HG03432 (cell line): Measurements from ENCODE around the gene STON2.
"Not testable (repeated sequence)": the region's sequence is repeated elsewhere in the genome, so short reads cannot be mapped to it uniquely, and the experiment has no call there.

Source experiments
- ATAC-seq: cut with Tn5 transposase; IDR thresholded peaks from one replicate; pipeline ENCODE4 v1.9.1; 2021; ENCODE audit warnings: mild to moderate bottlenecking, moderate library complexity; ENCODE audit not compliant: unreplicated experiment

The STON2 gene

GRCh38 chr14:81231540-81231939 lies 168.6 kb downstream of the STON2 start:
- ATAC-seq: no peak

DNA sequence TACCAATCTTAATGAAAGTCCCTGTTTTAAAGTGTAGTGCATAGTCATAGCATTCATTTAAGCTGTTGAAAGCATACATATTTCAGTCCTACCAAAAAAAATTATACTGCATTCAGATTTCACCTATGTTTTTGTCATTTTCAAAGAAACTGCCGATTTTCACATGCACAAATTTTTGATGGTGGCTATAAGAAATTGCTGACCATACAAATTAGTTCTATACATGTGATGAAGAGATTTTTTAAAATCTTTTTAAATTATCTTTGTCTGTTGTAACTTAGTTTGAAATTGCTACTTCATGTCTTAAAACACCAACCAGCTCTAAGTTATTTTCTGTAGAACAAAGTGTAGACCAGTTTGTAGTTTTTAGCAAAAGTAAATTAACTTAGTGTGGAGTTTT lies 175.9 kb downstream of the STON2 start:
- ATAC-seq: no peak

GRCh38 chr14:81223788-81224187 lies 176.3 kb downstream of the STON2 start:
- not testable (repeated sequence) for ATAC-seq

DNA sequence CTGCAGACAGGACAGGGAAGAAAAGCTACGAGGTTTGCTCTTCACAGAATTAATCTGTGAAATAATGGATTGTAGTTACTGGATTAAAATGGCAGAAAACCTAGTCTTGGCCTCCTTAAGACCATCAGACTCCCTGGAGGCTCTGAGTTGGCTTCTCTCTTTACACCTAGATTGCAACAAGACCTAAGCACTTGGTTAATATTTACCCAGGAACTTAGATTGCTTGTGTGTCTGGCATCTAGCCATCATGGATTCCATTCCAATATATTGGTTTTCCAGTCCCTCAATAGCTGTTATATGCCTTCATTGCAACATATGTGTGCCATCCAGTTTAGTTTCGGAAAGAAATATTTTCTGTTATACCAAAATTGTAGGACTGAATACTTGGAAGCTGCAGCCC lies 177.4 kb downstream of the STON2 start:
- ATAC-seq: no peak

DNA sequence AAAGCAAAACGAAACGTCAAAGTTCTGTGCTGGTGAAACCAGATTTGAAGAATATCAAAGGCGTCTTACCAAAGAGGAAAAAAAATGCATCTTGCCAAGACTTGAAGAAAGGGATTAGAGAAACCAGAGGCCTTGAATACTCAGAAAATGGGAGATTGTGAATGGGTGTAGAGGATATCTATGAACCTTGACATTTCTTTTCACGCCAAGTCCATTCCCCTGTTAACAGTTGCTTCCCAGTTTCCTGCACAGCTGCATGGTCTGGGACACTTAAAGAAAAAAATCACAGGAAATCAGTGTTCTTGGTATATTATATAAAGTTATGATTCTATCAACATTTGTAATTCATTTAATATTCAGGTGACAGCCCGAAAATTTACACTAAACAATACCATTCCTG lies 178.0 kb downstream of the STON2 start:
- ATAC-seq: no peak

DNA sequence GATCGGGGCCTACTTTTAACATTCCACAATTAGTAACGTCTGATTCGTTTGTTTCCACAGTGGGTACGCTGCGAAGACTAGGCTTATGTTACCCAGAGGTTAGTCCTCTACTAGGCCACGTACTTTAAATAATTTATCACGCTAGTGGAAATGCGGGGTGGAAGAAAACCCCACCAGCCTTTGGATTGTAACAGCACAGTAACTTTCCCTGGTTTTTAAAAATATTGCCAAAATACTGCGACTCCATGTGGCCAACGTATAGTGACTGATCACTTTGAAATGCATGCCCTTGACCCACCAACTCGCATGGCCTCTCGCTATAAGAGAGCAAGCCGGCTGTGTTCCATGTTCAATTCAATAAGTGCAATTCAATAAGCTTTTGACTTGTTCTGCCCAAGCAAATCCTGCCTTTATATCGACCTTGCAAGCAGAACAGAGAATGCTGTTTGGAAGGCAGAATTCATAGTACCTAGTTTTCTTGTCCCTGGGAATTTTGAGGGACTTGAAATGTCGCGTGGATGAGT lies 178.5 kb downstream of the STON2 start:
- ATAC-seq: no peak

GRCh38 chr14:81220830-81221578 lies 179.1 kb downstream of the STON2 start, which contains the start of gene GTF2A1:
Gene GTF2A1, minus strand, starts transcription at chr14:81220959. Its CDS starts 441 bp downstream, at chr14:81220518.
- peak; percentile 80 for ATAC-seq

DNA sequence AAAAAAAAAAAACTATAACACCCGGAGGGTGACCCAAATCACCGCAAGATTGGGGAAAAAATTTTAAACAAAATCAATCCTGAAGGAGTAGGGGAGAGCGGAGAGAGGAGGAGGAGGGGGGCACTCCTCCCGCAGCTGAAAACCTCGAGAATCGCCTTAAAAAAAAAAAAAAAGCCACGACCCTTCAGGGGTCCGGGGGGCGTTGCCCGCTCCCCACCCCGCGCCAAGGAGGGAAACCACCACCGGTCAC lies 179.6 kb downstream of the STON2 start:
- ATAC-seq: no peak

DNA sequence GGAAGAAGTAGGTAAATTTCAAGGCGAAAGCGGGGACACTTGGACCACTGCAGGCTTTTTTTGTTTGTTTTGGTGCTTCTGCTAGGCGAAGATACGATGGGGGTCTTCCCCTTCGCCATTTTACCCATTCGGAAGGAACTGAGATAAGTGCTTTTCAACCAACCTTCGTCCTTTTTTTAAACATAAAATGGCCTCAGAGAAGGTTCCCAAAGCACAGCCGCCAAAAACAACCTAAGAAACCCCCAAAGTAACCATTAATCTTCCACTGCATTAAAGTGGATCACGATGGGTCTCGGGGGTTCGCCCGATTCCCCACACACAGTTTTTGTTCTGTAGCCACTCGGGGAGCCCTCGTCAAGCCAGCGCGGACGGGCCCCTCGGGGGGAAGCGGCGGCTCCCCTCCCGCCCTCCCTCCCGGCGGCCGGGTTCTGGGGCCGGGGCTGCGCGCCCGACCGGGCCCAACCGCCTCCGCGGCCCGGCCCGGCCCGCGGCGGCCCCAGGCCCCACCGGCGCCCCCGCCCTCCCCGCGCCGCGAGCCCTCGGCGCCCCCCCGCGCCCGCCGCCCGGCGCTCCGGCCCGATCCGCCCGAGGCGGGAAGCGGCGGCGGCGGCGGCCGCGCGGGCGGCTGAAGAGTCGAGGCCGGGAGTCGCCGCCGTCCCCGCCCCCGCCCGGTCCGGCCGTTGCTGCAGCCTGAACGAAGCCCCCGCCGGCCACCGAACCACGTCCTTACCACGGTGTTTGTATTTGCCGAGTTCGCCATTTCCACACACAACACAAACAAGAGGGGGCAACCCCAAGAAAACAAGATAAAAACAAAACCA lies 180.2 kb downstream of the STON2 start:
- ATAC-seq: peak; percentile 6

- peak; percentile 58 for ATAC-seq
Observed at GRCh38 chr14:81219210-81219758, 180.8 kb downstream of the STON2 start.

GRCh38 chr14:81211844-81212243 lies 188.3 kb downstream of the STON2 start:
- ATAC-seq: peak; percentile 74
